Measurements from ENCODE around the gene TOX3.

- TF ChIP-seq CTCF (IDR thresholded peaks at IDR 0.05) (no peak), POLR2A (IDR thresholded peaks at IDR 0.05) (no peak)
Observed at GRCh38 chr16:52460639-52461178, 86.2 kb downstream of the TOX3 start.

All from lower leg skin (tissue), 3 donors.